D721Med (cell line): Measurements from ENCODE around the gene RHOT1.
"Not testable (repeated sequence)": the region's sequence is repeated elsewhere in the genome, so short reads cannot be mapped to it uniquely, and the experiment has no call there.

Source experiments
- DNase-seq: peaks from one replicate; pipeline ENCODE4 v3.0.0; 2011; ENCODE audit warnings: low spot score; ENCODE audit not compliant: insufficient read length
- FAIRE-seq: peaks from 2 replicates; lab custom pipeline; 2011; peaks lifted over from hg19 to GRCh38; lab: Jason Lieb, UNC
- TF ChIP-seq, protein P1 (sequence below): IDR thresholded peaks from 2 replicates; pipeline ENCODE4 v1.5.1; 2012; ENCODE audit warnings: mild to moderate bottlenecking, control low read depth; ENCODE audit not compliant: insufficient read depth; ENCODE audit errors: missing control alignments

Gene RHOT1

GRCh38 chr17:32258383-32259140, 116.3 kb downstream of the RHOT1 start:
- DNase-seq (no peak), FAIRE-seq (no peak)
- TF ChIP-seq, protein P1, sequence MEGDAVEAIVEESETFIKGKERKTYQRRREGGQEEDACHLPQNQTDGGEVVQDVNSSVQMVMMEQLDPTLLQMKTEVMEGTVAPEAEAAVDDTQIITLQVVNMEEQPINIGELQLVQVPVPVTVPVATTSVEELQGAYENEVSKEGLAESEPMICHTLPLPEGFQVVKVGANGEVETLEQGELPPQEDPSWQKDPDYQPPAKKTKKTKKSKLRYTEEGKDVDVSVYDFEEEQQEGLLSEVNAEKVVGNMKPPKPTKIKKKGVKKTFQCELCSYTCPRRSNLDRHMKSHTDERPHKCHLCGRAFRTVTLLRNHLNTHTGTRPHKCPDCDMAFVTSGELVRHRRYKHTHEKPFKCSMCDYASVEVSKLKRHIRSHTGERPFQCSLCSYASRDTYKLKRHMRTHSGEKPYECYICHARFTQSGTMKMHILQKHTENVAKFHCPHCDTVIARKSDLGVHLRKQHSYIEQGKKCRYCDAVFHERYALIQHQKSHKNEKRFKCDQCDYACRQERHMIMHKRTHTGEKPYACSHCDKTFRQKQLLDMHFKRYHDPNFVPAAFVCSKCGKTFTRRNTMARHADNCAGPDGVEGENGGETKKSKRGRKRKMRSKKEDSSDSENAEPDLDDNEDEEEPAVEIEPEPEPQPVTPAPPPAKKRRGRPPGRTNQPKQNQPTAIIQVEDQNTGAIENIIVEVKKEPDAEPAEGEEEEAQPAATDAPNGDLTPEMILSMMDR = no peak

GRCh38 chr17:32259586-32259985, 117.3 kb downstream of the RHOT1 start:
- FAIRE-seq = no peak
- DNase-seq = no peak
- TF ChIP-seq, protein P1 = no peak

- no peak for DNase-seq
- no peak for FAIRE-seq
These were observed 119.1 kb downstream of the RHOT1 start for GRCh38 chr17:32261417-32261736.

GRCh38 chr17:32261936-32262510, 119.7 kb downstream of the RHOT1 start:
- FAIRE-seq (no peak), DNase-seq (no peak)
- TF ChIP-seq, protein P1 = no peak

More at GRCh38 chr17:32261417-32261736, 119.1 kb downstream of the RHOT1 start:
- TF ChIP-seq, protein P1 = no peak

GRCh38 chr17:32263515-32263914, 121.2 kb downstream of the RHOT1 start:
- not testable (repeated sequence) for DNase-seq, FAIRE-seq

DNA sequence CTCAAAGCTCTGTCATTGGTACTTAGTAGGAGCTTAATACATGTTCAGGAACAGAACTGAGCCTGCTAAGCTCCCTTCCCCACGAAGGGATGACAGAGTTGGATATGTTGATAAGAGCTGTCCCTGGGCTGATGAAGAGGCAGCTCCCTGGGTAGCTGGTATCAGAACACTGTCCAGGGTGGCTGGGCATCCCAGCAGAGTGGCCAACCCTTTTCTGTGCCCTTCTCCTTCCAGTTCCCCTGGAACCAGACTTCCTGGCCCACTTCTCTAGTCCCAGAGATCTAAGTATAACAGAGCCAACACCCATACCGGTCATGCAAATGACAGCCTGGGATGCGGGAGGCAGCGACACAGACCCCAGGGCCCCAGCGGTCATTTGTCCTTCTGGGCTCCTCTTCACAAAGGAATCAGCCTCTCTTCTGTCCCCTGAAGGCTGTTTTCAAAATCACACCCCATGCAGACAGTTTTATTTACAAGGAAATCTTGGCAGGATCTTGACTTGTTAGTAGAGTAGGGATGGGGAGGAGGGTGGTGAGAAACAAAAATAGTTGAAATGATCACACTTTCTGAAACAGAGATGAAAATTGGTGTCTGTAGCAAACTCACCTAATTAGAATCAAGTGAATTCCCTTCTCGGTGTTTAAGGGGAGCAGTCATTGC, 122.0 kb downstream of the RHOT1 start:
- DNase-seq = no peak
- TF ChIP-seq, protein P1 = no peak
- FAIRE-seq = no peak

- TF ChIP-seq, protein P1 = no peak
- DNase-seq (no peak), FAIRE-seq (no peak)
These were observed 122.5 kb downstream of the RHOT1 start for GRCh38 chr17:32264823-32265191.
